MG63 (cell line): ENCODE data around the gene CYBA. TPM values are rescaled to one million over a fixed set of nuclear protein-coding genes. Genes with fewer than 3 reads are reported as not detected.

ENCODE experiments used
- DNase-seq: peaks from one replicate; pipeline ENCODE4 v3.0.0-alpha.2; 2020
- H3K27me3 ChIP-seq: fragments of 250-450 bp; sonication (Bioruptor Pico); 2 replicates; pipeline ENCODE4 v1.5.1; 2020; ENCODE audit warnings: mild to moderate bottlenecking, moderate library complexity
- H3K36me3 ChIP-seq: fragments of 250-450 bp; sonication (Bioruptor Pico); 2 replicates; pipeline ENCODE4 v1.5.1; 2020; ENCODE audit warnings: mild to moderate bottlenecking, moderate library complexity
- H3K4me3 ChIP-seq: fragments of 250-450 bp; sonication (Bioruptor Pico); 2 replicates; pipeline ENCODE4 v1.5.1; 2020; ENCODE audit warnings: mild to moderate bottlenecking, moderate library complexity
- H3K9me3 ChIP-seq: fragments of 250-450 bp; sonication (Bioruptor Pico); 2 replicates; pipeline ENCODE4 v1.5.1; 2020; ENCODE audit warnings: mild to moderate bottlenecking, moderate library complexity
- total RNA-seq: library from RNA; depleted of rRNA; stranded (reverse); fragments of >200 nt; shearing (Covaris generic); gene quantifications from 2 replicates; pipeline ENCODE4 v1.2.3, GENCODE V29; 2014; ENCODE audit warnings: low replicate concordance; rRNA removed

CYBA gene
- total RNA-seq, 1 experiment from 2014 or later: 10.7 TPM

GRCh38 chr16:88597856-88598491, 52.9 kb downstream of the CYBA start:
- H3K4me3 ChIP-seq: no peak overlapping the region
- DNase-seq: no peak
- no peaks in the 10 kb centered on the region for H3K27me3 ChIP-seq
- H3K9me3 ChIP-seq: no peaks in the 10 kb centered on the region
- H3K36me3 ChIP-seq: peaks cover 9% of the 10 kb centered on the region; the same call in 1 of the 2 replicates

DNA sequence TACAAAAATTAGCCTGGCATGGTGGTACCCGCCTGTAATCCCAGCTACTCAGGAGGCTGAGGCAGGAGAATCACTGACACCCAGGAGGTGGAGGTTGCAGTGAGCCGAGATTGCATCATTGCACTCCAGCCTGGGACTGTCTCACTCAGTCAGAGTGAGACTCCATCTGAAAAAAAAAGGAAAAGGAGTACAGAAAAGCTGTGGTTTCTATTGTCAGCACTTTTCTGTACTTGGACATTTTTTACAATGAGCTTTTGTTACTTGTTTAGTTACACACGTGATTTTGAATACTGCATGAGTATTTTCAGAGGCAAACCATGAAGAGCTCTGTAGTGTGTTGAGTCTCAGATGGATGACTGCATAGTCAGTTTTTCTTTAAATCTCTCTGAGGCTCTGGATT, 54.4 kb downstream of the CYBA start:
- no peaks in the 10 kb centered on the region for H3K9me3 ChIP-seq
- no peak overlapping the region for H3K4me3 ChIP-seq
- H3K27me3 ChIP-seq: no peaks in the 10 kb centered on the region
- no peak for DNase-seq
- H3K36me3 ChIP-seq: peaks cover 9% of the 10 kb centered on the region; the same call in 1 of the 2 replicates

- no peak for DNase-seq
- Histone ChIP-seq H3K27me3 (no peaks in the 10 kb centered on the region), H3K9me3 (no peaks in the 10 kb centered on the region), H3K4me3 (no peak overlapping the region), H3K36me3 (peaks cover 9% of the 10 kb centered on the region; the same call in 1 of the 2 replicates)
Observed at GRCh38 chr16:88595921-88596320, 54.9 kb downstream of the CYBA start.

DNA sequence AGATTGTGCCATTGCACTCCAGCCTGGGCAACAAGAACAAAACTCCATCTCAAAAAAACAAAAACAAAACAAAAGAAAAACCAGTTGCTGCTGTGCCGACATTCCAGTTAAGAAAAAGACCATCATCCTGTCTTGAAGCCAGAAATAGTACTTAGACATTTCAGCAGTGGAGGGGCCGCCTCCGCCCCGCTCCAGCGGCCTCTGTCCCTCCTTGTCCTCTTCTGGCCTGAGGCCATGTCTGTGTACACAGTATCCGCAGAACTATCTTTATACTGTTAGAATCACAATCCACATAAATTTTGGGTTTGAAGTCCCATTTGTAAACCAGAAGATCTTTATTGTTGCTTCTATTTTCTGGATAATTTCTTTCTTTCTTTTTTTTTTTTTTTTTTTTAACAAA, 55.8 kb downstream of the CYBA start:
- H3K36me3 ChIP-seq: peaks cover 5% of the 10 kb centered on the region; the same call in 1 of the 2 replicates
- DNase-seq: no peak
- no peaks in the 10 kb centered on the region for H3K9me3 ChIP-seq
- H3K4me3 ChIP-seq: no peak overlapping the region
- no peaks in the 10 kb centered on the region for H3K27me3 ChIP-seq

GRCh38 chr16:88593910-88594309, 56.9 kb downstream of the CYBA start:
- H3K36me3 ChIP-seq: 0 out of 2 replicates have a peak, but pooled peaks cover 2% of the 10 kb centered on the region
- H3K9me3 ChIP-seq: no peaks in the 10 kb centered on the region
- H3K4me3 ChIP-seq: no peak overlapping the region
- H3K27me3 ChIP-seq: no peaks in the 10 kb centered on the region
- no peak for DNase-seq

DNA sequence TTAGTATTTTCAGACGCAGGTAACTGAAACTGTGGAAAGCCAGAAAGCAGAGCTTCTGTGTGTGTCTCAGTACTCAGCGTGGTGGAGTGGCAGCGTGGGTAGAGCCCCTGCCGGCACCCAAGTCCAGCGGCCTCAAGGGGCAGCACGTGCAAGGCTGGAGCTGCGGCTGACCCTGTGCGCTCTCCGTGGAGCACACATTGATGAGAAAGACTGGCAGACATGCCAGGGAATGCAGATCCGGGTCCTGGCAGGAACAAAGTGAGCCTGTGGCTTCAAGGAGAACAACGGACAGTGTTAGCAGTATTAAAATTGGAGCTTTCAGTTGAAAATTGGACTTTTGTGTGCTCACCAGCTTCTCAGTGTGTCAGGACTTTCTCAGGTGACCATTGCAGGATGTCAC, 57.4 kb downstream of the CYBA start:
- H3K9me3 ChIP-seq: no peaks in the 10 kb centered on the region
- H3K27me3 ChIP-seq: no peaks in the 10 kb centered on the region
- no peak for DNase-seq
- H3K36me3 ChIP-seq: no peaks in the 10 kb centered on the region
- no peak overlapping the region for H3K4me3 ChIP-seq

Other genes with a start within 250 kb of the CYBA start
- gene ZFPM1, start 197.8 kb downstream of the CYBA start, total RNA-seq: 0.33 TPM in 1 of 2 replicates, not detected in the other
- gene ZC3H18, start 80.7 kb downstream of the CYBA start, total RNA-seq: 10.9 and 13.2 TPM in 2 replicates
- not detected in 2 replicates for gene IL17C, start 12.5 kb downstream of the CYBA start, total RNA-seq
- gene MVD, start 12.0 kb upstream of the CYBA start, total RNA-seq: 16.8 and 25.7 TPM in 2 replicates
- not detected in 2 replicates for gene SNAI3, start 35.5 kb upstream of the CYBA start, total RNA-seq
- 16.5 and 20.2 TPM in 2 replicates for gene RNF166, start 55.4 kb upstream of the CYBA start, total RNA-seq
- gene CTU2, start 55.5 kb upstream of the CYBA start, total RNA-seq: 13.6 and 16.8 TPM in 2 replicates
- gene PIEZO1, start 134.2 kb upstream of the CYBA start, total RNA-seq: 77.6 and 88.5 TPM in 2 replicates
- 9.3 and 14.3 TPM in 2 replicates for gene CDT1, start 152.7 kb upstream of the CYBA start, total RNA-seq
- gene APRT, start 160.9 kb upstream of the CYBA start, total RNA-seq: 290 and 307 TPM in 2 replicates
- 8.8 and 11.3 TPM in 2 replicates for gene GALNS, start 205.9 kb upstream of the CYBA start, total RNA-seq
- gene TRAPPC2L, start 206.1 kb upstream of the CYBA start, total RNA-seq: 34.4 and 35.6 TPM in 2 replicates
- not detected in 2 replicates for gene PABPN1L, start 215.6 kb upstream of the CYBA start, total RNA-seq